Measurements from ENCODE around the gene TMED9. TPM values are rescaled to one million over a fixed set of nuclear protein-coding genes. Genes with fewer than 3 reads are reported as not detected.

The TMED9 gene
- 163 and 218 TPM in 2 replicates for total RNA-seq

DNA sequence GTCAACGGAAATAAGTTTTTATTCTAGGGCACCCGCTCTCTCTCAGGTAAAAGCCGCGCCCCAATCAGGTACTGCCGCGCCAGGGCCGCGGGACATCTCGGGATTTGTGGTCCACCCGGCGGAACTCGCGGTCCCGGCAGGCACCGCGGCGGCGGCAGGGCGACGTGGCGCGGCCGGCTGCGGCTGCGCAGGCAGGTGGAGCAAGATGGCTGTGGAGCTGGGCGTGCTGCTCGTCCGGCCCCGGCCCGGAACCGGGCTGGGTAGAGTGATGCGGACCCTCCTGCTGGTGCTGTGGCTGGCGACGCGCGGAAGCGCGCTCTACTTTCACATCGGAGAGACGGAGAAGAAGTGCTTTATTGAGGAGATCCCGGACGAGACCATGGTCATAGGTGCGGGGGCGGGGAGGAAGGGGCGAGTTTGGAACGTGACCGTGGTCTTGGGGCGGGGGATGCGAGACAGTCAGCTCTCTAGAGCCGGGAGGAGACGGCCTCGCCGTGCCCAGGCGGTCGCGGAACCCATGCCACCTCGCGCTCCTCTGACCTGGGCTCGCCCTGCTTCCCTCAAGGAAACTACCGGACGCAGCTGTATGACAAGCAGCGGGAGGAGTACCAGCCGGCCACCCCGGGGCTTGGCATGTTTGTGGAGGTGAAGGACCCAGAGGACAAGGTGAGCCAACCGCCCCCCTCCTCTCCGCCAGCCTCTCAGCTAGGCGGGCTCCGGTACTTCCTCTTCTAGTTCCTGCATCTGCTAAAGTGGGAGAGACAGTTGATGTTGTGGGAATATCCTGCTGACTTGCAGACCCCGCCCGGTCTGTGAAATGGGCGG lies at the start of gene TMED9:
Gene TMED9 (plus strand): TSS at position 194 of the 825 bp plus-strand sequence. CDS start 12 bp downstream, at position 206.

DNA sequence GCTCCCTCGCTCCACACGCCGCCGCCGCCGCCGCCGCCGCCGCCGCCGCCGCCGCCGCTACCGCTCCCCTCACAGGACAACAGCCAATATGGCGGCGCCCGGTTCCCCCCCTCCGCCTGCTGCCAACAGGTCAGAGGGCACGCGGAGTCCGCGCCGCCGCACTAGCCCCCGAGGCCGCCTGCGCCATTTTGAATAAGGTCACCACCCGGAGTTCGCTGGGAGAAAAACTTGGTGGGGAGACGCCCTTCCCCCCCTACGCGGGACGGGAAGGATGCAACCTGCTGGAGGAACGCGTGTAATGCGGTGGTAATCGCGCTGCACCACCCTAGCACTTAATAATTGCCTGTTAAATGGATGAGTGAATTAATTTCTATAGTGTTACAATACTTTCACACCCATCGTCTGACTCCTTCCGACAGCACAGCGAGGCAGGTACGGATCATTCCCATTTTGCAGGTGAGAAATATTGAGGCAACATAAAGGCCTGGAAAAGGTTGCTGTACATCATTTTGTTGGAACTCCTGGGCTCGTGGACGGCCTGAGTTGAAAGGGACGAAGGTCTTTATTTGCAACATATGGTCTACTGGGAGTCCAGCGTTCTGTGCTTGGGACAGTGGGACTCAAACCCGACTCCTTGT lies 37.4 kb upstream of the TMED9 start, which contains the start of gene FAM193B:
Gene FAM193B (minus strand): TSS at position 90 of the 638 bp plus-strand sequence. CDS start 105 bp downstream, outside the sequence.

DNA sequence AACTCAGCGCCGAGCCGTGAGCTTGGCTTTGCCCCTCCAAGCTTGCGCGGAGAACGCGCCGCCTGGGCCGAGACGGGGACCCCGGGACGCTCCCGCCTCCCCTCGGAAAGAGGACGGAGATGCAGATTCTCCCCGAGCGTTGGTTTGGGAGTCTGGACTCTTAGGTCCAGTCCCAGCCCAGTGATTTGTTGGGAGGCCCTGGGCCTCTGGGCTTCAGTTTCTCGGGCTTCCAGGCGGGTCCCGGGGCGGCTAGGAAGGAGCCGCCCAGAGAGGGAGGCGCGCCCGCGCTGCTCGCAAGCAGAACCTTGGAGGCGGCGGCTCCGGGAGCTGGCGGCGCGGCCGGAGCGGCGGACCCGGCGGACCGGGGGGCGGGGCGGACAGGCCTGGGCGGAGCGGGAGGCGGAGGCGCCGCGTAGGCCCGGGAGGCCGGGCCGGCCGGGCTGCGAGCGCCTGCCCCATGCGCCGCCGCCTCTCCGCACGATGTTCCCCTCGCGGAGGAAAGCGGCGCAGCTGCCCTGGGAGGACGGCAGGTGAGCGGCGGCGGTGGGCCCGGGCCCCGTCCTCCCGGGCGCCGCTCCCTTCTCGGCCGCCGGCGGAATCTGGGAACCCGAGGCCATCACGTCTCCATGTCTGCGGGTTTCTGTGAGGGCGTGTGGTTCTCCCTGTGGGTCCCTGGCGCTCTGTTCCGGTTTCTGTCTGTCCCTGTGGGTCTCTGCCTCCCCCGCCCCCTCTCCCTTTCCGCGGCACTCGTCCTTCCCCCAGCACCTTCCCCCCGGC lies 7.9 kb downstream of the TMED9 start, which contains the start of gene B4GALT7:
Gene B4GALT7 (plus strand): TSS at position 402 of the 777 bp plus-strand sequence. CDS start 79 bp downstream, at position 481.

Other genes with a start within 250 kb of the TMED9 start
- gene LMAN2, start 240.5 kb upstream of the TMED9 start, total RNA-seq = 418 and 537 TPM in 2 replicates
- 5.6 and 8.3 TPM in 2 replicates for gene RGS14, start 234.3 kb upstream of the TMED9 start, total RNA-seq
- not detected in 2 replicates for gene SLC34A1, start 207.8 kb upstream of the TMED9 start, total RNA-seq
- not detected in 2 replicates for gene PFN3, start 191.5 kb upstream of the TMED9 start, total RNA-seq
- gene F12, start 182.6 kb upstream of the TMED9 start, total RNA-seq = 0.17 TPM in 1 of 2 replicates, not detected in the other
- 13.7 and 17.3 TPM in 2 replicates for gene GRK6, start 165.5 kb upstream of the TMED9 start, total RNA-seq
- gene PRR7, start 145.4 kb upstream of the TMED9 start, total RNA-seq = 2.9 and 12.4 TPM in 2 replicates
- gene DBN1, start 118.6 kb upstream of the TMED9 start, total RNA-seq = 125 and 183 TPM in 2 replicates
- gene PDLIM7, start 94.6 kb upstream of the TMED9 start, total RNA-seq = 79.7 and 108 TPM in 2 replicates
- 1.8 and 2.0 TPM in 2 replicates for gene DOK3, start 82.4 kb upstream of the TMED9 start, total RNA-seq
- 86.8 and 98.9 TPM in 2 replicates for gene DDX41, start 75.2 kb upstream of the TMED9 start, total RNA-seq
- gene FAM193B, start 37.6 kb upstream of the TMED9 start, total RNA-seq = 25.7 and 41.7 TPM in 2 replicates
- gene B4GALT7, start 7.9 kb downstream of the TMED9 start, total RNA-seq = 33.0 and 52.1 TPM in 2 replicates
- gene FAM153A, start 190.7 kb downstream of the TMED9 start, total RNA-seq = 0.66 TPM in 1 of 2 replicates, not detected in the other

All from smooth muscle cell of trachea (primary cell).